OCI-LY7 (cell line): ENCODE results near the gene HDAC4.

Experiments
- EZH2phosphoT487 ChIP-seq: fragments of 200-600 bp; sonication (generic); IDR thresholded peaks from 2 replicates; pipeline ENCODE4 v1.6.1; 2018; ENCODE audit warnings: low read depth, borderline replicate concordance, mild to moderate bottlenecking, mixed run types, antibody characterized with exemption, low read length, moderate library complexity, mixed read lengths
- TF ChIP-seq, protein P1 (sequence below): fragments of 200-600 bp; sonication (generic); conservative IDR thresholded peaks from 2 replicates; pipeline ENCODE4 v1.5.1; 2014; ENCODE audit warnings: mild to moderate bottlenecking, antibody characterized with exemption, low read length, moderate library complexity, mixed read lengths

GRCh38 chr2:239287461-239287860 lies 113.4 kb downstream of the HDAC4 start:
- TF ChIP-seq, protein P1, sequence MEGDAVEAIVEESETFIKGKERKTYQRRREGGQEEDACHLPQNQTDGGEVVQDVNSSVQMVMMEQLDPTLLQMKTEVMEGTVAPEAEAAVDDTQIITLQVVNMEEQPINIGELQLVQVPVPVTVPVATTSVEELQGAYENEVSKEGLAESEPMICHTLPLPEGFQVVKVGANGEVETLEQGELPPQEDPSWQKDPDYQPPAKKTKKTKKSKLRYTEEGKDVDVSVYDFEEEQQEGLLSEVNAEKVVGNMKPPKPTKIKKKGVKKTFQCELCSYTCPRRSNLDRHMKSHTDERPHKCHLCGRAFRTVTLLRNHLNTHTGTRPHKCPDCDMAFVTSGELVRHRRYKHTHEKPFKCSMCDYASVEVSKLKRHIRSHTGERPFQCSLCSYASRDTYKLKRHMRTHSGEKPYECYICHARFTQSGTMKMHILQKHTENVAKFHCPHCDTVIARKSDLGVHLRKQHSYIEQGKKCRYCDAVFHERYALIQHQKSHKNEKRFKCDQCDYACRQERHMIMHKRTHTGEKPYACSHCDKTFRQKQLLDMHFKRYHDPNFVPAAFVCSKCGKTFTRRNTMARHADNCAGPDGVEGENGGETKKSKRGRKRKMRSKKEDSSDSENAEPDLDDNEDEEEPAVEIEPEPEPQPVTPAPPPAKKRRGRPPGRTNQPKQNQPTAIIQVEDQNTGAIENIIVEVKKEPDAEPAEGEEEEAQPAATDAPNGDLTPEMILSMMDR, result no peak
- no peak for TF ChIP-seq EZH2phosphoT487
